GM10248 (cell line): Measurements from ENCODE around the gene LRRK1.

Experiments used
- CTCF ChIA-PET: fragments of 300-600 bp; sonication (Branson Sonifier 250); formaldehyde crosslinking; extraction: SDS; loops from one replicate; lab custom pipeline; 2021; ENCODE audit warnings: antibody characterized with exemption; lab: Yijun Ruan, JAX
- POLR2A ChIA-PET: fragments of 350-650 bp; sonication (Branson Sonifier 250); formaldehyde crosslinking; extraction: SDS; loops from one replicate; lab custom pipeline; 2020; ENCODE audit warnings: antibody characterized with exemption; lab: Yijun Ruan, JAX
- DNase-seq: peaks from one replicate; pipeline ENCODE4 v3.0.0; 2012; ENCODE audit errors: extremely low spot score
- TF ChIP-seq, protein P1 (sequence below): IDR thresholded peaks from 2 replicates; pipeline ENCODE4 v1.5.1; 2012; ENCODE audit warnings: mild to moderate bottlenecking, low read depth; ENCODE audit errors: extremely low read depth, missing control alignments, control extremely low read depth

The LRRK1 gene

DNA sequence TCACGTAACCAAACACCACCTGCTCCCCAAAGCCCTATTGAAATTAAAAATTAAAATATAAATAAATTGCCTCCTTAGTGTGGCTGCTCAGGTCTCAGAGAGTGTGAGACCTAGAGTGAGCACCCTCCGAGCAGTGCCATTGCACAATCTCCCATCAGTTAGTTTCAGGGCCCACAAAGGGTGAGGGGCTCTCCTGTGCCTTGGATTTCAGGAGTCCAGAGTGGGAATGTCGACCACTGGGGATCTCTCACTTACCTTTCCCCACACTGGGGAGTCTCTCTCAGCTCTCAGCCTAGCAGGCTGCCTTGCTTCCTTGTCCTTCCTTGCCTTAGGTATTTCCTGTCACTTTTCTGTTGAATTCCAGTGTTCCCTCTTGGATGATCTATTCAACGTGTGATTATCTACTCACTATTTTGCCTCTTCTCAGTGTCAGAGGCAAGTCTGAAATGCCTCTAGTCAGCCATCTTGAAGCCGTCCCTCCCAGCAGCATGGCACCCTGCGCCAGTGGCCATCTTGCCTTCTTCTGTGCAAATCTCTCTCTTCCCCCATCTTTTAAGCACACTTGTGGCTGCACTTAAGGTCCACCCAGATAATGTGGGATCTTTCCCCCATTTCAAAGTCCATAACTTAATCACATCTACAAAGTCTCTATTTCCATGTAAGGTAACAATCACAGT is 119.3 kb downstream of the LRRK1 start:
- ChIA-PET CTCF (interaction anchor here (1.6 to 2.3 kb wide), 2 partner anchors 30 to 121 kb away, joined by 5 to 6 read pairs; no protein-coding TSS in a partner anchor), POLR2A (no interaction called here)
- TF ChIP-seq, protein P1, sequence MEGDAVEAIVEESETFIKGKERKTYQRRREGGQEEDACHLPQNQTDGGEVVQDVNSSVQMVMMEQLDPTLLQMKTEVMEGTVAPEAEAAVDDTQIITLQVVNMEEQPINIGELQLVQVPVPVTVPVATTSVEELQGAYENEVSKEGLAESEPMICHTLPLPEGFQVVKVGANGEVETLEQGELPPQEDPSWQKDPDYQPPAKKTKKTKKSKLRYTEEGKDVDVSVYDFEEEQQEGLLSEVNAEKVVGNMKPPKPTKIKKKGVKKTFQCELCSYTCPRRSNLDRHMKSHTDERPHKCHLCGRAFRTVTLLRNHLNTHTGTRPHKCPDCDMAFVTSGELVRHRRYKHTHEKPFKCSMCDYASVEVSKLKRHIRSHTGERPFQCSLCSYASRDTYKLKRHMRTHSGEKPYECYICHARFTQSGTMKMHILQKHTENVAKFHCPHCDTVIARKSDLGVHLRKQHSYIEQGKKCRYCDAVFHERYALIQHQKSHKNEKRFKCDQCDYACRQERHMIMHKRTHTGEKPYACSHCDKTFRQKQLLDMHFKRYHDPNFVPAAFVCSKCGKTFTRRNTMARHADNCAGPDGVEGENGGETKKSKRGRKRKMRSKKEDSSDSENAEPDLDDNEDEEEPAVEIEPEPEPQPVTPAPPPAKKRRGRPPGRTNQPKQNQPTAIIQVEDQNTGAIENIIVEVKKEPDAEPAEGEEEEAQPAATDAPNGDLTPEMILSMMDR, result no peak
- DNase-seq, result no peak

DNA sequence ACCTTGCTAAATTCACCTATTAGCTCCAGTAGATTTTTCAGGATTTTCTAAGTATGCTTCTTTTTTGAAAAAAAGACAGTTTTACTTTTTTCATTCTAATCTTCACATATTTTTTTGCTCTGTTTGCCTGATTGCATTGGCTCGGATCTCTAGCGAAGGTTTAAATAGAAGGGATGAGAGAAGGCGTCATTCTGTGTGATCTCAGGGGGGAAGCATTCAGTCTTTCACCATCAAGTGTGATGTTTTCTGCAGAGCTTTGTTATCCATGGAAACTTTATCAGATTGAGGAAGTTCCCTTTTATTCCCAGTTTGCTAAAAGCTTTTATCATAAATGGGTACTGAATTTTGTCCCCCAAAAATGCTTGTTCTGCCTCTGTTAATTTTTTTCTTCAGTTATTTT is 120.3 kb downstream of the LRRK1 start:
- no peak for DNase-seq
- TF ChIP-seq, protein P1, result no peak
- POLR2A ChIA-PET, result no interaction called here
- CTCF ChIA-PET, result interaction anchor here (0.6 to 2.3 kb wide), 6 partner anchors 9 to 213 kb away, joined by 3 to 6 read pairs (median 3); partner anchors contain the start of gene CHSY1

DNA sequence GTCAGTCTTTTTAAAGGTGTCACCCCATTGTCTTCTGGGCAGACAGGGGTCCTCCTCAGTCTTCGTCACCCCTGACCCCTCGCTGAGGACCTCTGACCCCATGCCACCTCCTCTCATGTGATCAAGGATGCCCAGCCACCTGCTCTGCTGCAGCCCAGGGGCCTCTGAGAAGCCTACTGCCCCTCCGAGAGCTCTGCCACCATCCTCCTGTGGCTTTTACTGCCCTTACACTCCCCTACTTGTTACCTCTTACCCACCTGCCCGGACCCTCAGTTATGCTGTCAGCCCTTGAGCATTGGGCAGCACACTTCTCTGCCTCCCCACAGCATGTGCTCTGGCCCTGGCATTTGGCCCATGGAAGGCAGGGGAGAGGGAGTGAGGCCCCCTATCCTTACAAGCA is 123.2 kb downstream of the LRRK1 start:
- no peak for DNase-seq
- ChIA-PET POLR2A (no interaction called here), CTCF (no interaction called here)
- TF ChIP-seq, protein P1, result no peak

DNA sequence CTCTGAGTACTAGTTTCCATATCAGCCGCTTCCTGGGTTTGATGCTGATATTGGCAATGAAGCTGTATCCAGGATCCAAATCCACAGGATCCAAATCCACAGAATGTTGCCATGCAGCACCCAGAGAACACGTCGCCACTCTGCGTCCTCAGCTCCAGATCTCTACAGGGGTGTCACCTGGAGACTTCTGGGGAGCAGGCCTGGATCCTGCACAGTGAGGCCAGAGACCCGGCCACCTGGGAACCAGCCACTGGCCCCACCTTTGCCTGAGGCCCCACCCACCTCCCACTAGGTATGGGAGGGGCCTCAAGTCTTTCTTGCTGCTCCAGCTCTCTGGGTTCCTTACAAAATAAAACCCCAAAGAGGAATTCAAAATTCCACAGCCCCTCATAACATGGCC is 123.9 kb downstream of the LRRK1 start:
- no peak for DNase-seq
- ChIA-PET POLR2A (no interaction called here), CTCF (no interaction called here)
- TF ChIP-seq, protein P1, result no peak

DNA sequence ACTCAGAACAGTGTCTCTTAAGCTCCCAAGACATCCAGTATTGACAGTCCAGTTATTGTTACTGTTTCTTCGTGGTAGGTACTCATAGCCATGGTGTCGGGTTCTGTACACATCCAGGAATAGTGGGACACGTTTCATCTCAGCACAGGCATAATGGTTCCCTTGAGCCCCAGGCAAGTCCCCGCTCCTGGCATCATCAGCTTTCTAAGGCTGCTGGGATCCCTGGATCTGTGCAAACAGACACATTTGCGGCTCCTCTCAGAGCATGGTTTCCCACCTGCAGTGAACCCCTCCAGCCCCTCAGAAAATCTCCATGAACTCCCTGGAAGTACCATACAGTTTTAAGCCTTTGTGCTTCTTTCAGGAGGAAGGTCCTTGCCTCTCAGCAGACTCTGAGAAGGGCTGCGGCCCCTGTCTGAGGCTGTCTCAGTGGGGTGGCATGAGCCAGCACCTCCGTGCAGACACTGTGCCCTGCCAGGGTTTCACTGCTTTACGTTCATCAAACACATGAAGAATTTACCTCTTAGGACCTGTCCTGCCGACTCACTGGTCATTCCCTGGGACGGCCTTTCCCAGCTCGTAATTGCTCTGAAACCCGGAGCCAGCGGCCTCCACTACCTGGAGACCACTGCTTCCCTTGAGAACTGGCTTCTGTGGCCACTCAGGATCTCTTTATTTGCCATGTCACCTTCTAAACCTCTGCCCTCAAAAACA is 124.9 kb downstream of the LRRK1 start:
- CTCF ChIA-PET, result no interaction called here
- no peak for DNase-seq
- TF ChIP-seq, protein P1, result no peak
- POLR2A ChIA-PET, result no interaction called here

DNA sequence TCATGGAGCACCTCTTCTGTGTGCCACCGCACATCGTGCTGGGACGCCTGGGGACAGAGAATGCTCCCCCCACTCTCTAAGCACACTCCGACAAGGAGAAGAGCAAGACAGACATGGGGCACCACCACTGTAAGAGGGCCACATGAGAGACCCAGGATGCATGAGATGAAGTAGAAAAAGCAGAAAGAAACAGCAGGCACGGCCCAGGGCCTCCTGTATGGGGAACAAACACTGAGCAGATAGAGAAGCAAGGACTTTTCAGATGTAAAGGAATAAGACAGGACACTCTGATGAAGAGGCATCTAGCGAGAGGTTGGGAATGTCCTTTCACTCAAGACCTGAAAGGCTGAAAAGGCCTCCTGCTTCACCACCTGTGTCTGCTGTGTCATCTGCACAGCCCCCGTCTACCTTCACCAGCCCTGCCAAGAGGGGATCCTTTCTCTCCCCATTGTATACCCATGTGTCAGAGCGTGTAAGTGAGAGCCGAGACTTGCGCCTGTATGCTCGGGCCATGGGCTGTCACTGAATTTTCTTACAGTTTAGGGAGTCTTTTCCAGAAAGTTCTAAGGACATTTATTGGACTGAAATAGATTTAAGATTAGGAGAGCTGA is 125.6 kb downstream of the LRRK1 start:
- CTCF ChIA-PET, result interaction anchor here (4.4 kb wide), 1 partner anchor 37 kb away, joined by 27 read pairs; no protein-coding TSS in a partner anchor
- TF ChIP-seq, protein P1, result no peak
- no peak for DNase-seq
- POLR2A ChIA-PET, result no interaction called here
